Activated gamma-delta T cell (primary cell): ENCODE results near the gene GREM2.

ENCODE experiments used
- DNase-seq: peaks from one replicate; lab custom pipeline; 2025; lab: John Stamatoyannopoulos, UW

The GREM2 gene

DNA sequence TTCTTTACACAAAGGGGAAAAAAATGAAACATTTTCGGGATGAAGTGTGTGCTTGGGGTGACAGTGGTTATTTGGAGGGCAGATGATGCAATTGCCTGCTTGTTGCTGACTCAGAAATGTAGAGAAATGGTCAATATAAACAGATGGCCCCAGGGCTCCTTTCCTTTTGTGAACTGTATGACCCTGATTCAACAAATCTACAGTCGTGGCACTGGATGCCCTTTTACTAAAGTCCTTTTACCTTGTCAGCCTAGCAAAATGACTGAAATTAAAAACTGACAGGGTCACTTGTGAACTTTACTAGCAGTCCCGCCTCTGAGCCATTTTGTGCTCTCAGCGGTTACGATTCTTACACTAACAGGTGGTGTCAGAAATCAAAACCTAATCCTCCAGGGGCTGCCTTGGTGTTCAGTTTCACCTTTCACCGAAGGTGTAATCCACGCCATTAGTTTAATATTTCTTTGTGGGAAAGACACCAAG, 49.8 kb downstream of the GREM2 start:
- DNase-seq = no peak

DNA sequence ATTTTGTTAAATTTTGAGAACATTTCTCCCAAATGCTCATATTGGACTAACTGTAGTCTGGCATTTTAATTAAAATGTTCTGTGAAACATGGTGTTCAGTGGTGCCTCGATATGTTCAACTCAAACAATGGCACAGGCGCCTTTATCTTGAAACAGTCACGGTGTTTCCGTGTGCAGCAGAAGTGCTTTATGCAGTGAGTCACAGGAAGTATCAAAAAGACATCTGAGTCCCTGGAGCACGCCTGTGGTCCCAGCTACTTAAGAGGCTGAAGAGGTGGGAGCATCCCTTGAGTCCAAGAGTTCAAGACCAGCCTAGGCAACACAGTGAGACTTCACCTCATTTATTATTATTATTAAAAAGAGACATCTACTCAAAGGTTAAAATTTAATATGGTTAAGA, 52.2 kb downstream of the GREM2 start:
- no peak for DNase-seq

DNA sequence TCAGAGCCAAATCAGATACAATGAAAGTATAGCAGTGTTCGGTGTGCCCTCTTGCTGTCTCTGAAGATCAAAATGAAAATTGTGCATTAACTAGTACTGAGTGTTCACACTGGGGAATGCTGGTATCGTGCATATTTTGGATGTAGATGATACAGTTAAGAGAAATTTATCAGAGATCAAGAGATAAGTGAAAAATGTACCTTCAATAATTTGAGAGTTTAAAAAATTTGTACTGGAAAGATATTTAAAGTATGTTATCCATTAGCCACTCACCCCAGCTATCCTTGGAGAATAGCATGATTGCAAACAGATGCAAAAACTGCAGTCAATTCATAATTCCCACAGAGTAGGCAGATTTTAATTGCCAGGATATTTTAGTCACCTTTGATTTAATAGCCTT, 56.4 kb downstream of the GREM2 start:
- no peak for DNase-seq

DNA sequence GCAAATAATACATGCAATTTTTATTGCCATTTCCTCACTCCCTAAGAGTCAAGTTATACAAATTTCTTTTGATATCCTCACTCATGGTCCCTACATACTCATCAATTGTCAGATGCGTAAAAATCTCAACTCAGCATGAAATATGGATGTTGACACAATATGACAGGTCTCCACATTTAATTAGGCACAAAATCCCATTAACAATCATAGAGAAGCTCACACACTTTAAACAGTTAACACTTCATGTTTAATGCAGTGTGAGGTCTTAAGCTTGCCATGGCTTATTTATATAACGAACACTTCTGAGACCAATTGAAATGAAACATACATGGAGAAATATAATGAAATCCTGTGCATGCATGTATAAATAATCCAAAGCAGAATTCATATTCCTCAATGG, 58.6 kb downstream of the GREM2 start:
- no peak for DNase-seq

DNA sequence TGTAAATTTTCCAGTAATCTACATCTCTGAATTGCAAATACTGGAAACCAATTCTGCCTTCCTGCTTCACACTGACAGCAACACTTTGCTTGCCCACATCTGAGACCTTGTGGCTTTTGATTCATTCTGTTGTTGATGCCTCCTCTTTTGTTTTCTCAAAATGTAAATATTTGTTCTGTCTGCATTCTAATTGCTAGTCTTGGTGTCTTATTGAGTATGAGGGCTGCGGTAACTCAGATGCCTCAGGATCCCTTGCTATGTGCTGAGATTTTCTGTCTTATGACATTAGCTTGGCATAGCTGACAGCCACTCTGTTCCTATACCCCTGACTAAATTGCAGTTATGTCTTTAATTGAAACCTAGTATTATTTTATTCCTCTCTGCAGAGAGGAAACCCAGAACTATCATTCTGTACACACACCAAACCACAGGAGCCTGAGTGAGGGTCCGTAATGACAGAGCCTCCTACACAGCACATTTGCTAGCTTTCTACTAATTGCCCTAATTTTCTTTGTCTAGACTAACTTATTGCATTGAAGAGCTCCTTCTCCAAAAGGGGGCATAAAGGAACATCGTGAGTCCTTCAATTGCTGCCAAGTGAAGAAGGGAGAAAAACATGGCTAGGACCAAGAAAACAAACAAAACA, 72.1 kb downstream of the GREM2 start:
- DNase-seq = no peak

DNA sequence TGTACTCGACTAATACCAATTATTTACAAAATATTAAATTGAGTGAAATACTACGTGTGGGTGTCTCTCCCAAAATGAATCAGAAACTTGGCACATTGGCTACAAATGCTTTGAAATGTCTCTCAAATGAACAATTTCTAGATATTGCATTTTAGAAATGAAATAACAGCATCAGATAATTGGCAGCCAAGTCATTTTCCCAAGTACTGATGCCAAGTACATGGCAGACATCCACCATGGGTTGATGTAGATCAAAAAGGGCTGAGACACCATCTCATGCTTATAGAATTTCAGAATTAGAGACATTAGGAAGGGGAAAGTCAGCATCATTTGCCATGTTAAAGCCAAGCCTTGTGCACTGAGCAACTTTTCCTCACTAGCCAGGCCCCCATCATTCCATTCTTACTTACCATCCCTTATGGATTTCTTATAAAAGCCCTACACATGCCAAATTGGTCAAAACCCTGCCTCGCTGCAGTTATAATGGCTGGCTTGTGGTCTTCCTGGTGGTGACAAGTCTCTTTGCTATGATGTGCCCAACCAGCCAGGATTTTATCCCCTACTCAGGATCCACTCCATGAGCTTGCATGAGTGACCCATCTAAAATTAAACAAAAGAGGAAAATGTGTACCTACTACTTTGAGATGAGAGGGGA, 73.1 kb downstream of the GREM2 start:
- DNase-seq = no peak

DNA sequence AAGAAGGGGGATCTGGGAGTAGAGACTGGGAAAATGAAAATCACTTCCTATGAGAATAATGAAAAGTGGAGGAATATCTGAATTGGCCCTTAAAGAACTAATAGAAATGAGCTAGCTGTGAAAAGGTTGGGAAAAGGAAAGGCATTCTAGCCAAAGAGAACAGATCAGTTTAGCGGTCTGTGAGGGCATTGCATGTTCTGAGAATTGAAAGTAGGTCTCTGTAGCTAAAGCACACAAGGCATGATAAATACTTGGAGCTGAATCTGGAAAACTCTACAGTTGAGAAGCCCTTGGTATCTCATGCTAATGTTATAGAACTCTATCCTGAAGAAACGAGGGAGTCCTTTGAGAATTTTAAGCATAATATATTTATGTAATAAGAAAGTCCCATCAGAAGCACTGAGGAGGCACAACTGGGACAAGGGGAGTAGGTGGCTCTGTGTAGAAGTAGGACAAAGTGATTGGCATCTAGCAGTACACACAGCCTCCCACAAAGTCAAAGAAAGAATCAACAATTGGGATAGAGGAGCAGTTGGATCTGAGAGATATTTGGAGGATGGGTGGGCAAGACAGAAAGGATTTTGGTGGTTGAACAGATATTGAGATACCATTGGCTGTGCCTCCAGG, 78.7 kb downstream of the GREM2 start:
- DNase-seq = no peak

DNA sequence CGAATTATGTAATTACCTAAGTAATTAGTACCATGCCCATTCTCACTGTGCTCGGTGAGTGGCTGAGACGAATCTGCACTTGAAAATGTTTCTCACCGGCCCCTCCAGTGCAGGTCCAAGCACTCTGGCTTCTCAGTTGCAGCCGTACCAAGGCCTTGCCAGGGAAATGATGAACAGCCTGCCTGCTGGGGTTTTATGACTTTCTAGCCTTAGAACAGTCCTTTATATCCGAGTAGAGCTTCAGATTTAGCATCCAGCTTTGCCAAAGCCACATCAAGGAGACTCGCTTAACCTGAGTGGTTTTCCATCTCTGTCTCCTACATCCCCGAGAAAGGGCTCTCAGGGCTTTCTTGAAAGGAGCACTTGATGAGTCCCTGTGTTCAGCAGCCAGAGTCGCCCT, 83.4 kb downstream of the GREM2 start:
- no peak for DNase-seq

DNA sequence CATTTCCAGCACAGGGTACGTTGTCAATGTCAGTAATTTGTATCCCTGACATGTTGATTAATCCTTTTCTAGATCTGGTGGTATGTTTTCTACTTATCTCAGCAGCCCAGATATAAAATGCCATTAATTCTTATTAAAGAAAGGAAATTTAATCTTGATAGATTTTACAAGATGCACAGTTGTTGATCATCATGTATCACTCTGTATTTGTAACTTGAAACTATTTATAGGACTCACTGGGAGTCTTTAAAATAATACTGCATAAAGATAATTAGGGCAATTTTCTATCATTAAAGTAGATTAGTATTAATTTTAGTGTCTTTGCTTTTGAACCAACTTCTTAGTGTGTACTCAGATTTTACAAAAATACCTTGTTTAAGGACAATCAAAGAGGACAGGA, 84.9 kb downstream of the GREM2 start:
- DNase-seq = no peak

DNA sequence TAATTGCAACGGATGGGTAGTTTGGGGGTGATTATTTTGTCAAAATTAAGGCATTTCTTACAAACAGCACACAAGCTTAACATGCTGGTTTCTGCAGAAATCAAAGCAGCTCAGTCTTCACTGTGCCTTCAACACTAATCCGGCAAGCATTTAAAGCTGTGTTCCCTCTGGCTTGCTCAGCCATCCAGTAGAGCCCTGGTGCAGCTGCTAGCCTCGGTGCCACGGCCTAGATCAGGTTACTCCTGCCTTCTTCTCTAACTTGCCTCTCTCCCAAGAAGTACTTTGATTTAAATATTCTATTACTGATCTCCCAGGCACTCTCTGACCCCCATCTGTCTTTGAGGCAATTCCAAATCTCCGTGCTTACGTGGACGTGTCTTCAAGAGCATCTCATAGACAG, 85.6 kb downstream of the GREM2 start:
- no peak for DNase-seq

DNA sequence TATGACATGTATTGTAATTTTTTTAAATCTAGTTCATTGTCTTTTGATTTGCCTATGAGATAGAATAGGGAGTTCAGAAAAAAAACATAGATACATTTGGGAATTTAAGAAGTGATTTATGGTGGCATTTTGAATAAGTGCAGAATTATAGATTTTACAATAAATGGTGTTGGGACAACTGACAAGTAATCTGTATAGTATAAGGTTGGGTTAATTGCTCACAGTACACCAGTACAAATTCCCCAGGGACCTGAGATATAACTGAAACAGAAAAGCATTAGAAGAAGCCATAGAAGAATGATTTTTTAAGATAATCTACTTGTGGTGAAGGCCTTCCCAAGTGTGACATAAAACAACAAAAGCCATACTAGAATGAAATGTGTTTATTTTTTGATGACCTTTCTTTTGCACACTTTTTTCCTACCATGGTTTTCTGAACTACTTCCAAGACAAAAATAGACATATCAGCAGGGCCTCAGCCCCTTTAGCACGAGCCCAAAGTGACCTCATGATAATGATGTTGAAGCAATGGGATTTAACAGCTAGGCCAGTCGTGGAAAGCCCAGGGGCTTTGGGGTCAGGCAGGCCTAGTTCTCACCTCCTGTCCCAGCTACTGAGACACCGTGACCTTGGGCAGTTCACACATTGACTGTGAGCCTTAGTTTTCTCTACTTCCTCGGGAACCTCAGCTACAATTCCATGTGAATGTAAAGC, 87.4 kb downstream of the GREM2 start:
- DNase-seq = no peak

DNA sequence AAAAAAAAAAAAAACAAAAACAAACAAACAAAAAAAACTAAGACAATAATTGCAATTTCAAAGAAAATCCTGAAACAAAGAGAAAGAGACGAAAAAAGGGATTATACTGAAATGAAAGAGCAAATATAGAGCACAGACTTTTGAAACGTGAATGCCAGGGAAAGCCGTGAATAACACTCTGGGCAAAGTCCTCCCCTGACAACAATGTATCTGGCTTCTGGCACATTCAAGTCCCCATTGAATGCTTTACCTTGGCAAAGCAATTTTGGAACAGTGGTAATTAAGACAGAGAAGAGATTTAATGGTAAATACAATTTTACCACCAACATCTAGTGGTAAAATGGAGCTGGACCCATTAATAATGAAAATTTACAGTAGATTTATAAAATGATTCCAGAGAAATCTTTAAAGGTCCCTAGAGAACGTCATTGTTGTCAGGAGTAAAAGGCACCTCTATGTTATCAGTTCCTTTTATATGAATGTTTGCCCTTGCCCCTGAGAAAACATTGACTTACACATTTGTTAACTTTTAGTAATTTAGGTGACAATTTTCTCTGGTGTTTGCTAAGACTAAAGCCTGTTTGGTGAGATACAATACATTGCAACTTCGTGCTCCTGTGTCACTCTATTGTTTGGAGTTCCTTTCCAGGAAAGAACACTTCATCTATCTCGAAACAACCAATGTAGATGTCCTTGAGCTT, 89.7 kb downstream of the GREM2 start:
- no peak for DNase-seq

DNA sequence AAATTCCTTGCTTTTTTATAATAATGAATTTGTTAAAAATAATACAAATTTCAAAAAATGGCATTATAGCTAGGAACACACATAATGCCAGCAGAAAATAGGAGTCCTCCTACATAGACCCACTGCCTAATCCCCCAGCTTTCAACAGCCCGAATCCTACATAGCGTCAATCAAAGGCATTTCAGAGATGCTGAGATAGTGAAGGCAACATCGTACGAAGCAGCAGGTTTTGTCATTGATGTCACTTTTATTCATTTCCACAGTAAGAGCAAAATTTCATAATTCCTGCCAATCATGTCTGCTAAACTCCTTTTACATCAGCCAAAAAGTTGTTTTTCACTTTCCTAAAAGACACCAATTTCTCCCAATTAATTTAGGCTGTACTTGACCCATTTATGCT, 94.1 kb downstream of the GREM2 start:
- no peak for DNase-seq

DNA sequence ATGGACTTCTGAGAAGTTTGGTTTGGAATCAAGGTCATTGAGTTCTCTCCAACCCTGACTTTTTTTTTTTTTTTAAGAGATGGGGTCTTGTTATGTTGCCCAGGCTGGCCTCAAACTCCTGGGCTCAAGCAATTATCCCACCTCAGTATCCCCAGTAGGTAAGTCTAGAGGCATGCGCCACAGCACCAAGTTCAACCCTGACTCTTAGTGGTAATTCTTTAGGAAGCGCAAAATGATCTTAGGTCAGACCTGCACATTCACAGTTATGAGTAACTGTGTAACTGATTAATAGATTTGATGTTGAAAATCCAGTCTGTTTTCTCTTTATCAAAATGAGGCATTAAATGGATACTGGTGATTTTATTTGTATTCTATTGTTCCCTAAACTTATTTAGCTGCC, 95.9 kb downstream of the GREM2 start:
- no peak for DNase-seq

DNA sequence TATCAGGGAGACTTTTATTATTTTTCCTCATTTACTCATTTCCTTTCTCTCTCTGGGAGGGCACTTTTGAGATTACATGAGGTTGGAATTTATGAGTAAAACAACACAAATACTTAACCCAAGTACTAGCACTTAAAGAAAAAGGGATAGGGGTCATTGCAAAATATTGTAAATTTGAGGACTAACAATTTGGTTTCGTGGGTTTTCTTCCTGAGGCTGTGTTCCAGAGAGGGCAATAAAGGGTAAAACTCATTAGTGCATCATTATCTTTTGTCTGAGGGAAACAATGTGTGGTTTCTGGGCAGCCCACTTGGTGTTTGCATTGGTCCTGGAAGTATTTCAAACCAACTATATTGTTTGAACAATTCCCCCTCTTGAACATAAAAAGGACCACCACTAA, 96.5 kb downstream of the GREM2 start:
- no peak for DNase-seq

DNA sequence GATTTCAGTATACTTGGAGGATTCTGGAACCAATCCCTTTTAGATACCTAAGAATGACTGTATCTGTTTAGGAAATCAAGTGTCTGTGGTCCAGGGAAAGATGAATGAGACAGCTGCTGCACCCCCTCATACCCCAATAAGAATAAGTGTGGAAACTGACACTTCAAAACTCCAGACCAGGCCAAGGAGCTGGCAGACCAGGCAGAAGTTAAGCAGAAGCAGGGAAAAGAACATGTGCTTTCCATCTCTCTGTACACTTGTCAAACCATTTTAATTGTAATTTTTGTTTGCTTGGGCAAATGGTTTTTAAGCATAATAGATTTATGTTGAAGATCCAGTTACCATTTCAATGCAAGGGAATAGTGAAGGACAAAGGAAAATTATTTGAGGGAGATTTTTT, 100.2 kb downstream of the GREM2 start:
- no peak for DNase-seq

DNA sequence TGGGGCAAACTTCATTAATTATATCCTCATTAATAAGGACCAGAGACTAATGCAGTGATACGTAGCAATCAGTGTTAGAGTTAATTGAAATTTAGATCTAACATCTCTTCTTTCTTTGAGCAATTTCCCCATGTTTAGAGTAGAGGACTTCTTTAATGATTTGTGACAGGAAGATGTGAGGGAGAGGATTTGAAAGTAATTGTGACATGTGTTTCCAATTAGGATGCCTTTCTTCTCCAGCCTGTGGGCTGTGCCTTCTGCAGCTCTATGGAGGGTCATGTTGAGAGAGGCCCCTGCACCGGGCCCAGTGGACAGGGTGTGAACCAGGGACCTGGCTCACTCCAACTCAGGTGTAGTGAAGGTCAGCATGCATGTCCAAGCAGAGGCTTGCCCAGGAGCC, 103.0 kb downstream of the GREM2 start:
- DNase-seq = no peak

DNA sequence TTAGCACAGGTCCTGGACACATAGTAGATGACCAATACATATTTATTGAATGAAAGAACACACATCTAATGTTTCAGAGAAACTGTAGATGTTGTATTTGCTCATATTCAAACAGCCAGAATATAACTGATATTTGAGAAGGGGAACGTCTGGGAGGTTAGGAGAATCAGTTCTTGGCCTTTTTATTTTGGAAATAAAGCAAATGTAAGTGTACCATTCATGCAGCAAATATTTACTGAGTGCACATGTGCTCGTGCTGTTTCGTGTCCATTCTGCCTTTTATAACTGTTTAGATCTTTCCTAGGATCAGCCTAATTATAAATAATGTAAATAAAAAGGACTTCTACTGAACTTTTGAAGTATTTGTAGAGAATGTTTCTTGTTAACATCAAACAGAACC, 103.8 kb downstream of the GREM2 start:
- DNase-seq = no peak

DNA sequence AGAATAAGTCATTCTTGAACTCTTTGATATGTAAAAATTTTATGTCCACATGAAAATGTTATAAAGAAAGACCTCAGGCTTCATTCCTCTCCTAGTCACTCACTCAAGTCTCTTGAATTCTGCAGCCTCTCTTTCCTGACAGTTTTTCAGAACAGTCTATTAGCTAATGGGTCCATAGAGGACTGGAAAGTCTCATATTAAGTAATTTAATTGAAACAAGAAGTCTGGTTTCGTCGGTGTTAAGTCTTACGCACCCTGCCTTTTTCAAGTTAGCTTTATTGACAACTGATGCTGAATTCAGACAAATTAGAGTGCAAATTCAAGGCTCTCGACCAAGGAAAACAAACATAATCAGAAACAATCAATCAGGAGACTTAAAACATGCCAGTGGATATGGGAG, 105.8 kb downstream of the GREM2 start:
- DNase-seq = no peak

DNA sequence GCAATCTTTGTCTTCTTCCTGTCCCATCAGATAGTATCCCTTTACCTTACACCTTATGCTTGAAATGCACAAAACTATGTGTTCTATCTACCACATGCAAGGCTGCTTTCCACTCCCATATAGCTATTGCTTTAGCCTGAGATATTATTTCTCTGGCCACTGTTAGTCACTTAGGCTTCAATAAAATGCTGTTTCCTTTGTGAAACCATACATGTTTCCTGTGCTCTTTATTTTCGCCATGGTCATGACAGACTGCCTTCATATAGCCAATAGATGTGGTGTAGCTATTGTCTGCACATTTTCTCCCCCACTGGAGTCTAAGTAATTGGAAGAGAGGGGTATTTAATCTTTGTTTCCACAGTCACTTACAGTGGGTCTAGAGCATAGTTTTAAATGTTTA, 108.4 kb downstream of the GREM2 start:
- no peak for DNase-seq

DNA sequence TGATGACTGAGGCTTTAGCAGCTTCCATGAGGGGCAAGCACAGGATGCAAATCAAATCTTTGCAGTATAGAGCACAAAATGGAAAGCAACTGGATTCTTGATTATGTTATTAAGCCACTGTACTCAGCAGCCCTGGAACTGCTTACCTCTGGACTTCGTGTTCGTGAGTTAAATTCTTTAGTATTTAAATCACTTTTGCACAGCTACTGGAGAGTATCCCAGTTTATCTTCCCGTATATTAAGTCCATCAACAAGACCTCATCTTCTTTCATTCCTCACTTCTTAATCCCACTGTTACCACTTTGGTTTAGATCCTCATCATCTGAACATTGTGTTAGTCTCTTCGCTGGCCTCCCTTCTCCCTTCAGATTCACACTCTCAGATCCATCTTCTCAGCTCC, 108.9 kb downstream of the GREM2 start:
- no peak for DNase-seq

DNA sequence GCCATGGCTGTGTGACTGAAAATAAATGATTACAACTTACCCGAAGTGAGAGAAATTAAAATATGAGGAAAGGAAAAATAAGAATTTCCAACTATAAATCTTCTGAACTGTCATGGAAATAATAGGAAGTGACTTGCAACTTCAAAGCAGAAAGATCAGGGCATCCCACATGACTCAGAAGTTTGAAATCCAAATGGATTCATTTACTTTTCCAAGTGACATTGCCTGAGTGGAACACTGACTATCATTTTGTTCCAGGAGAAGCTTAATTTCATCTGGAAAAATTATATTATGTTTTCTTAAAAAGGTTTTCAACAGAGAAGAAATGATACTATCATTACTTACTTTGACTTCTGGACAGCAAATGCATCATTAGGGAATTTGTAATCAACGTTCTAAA, 110.8 kb downstream of the GREM2 start:
- no peak for DNase-seq
